IPS-18c (cell line): ENCODE measurements around the gene GPR137B.

ENCODE experiments used
- H3K4me3 ChIP-seq: 2 replicates; pipeline ENCODE4 v1.7.0; 2013; ENCODE audit warnings: low read depth, mild to moderate bottlenecking, low read length, moderate library complexity; ENCODE audit not compliant: insufficient read depth
- H3K9me3 ChIP-seq: one replicate; pipeline ENCODE4 v1.6.1; 2013; ENCODE audit warnings: mild to moderate bottlenecking, low read length, moderate library complexity; ENCODE audit not compliant: control insufficient read depth, insufficient read depth

GPR137B gene

GRCh38 chr1:236253918-236254637 lies 111.7 kb downstream of the GPR137B start:
- H3K9me3 ChIP-seq = no peaks in the 10 kb centered on the region
- H3K4me3 ChIP-seq = no peak overlapping the region

- Histone ChIP-seq H3K9me3 (no peaks in the 10 kb centered on the region), H3K4me3 (no peak overlapping the region)
These were observed 114.9 kb downstream of the GPR137B start for GRCh38 chr1:236257216-236257615.

- Histone ChIP-seq H3K9me3 (no peaks in the 10 kb centered on the region), H3K4me3 (no peak overlapping the region)
These were observed 115.8 kb downstream of the GPR137B start for GRCh38 chr1:236258114-236258622.
